Colonic mucosa (tissue), 4 donors: Measurements from ENCODE around the gene LDAH. TPM values are rescaled to one million over a fixed set of nuclear protein-coding genes. Genes with fewer than 3 reads are reported as not detected.
"Not testable (repeated sequence)": the region's sequence is repeated elsewhere in the genome, so short reads cannot be mapped to it uniquely, and the experiment has no call there.

Experiments
- DNase-seq: peaks from one replicate; pipeline ENCODE4 v3.0.0-alpha.2; 2020
- H3K27ac ChIP-seq: fragments of 200-600 bp; one replicate; pipeline ENCODE4 v1.8.0; 2021
- H3K27me3 ChIP-seq: fragments of 200-600 bp; one replicate; pipeline ENCODE4 v1.8.0; 2021
- H3K36me3 ChIP-seq: fragments of 200-600 bp; one replicate; pipeline ENCODE4 v1.8.0; 2021
- H3K4me1 ChIP-seq: fragments of 200-600 bp; one replicate; pipeline ENCODE4 v1.8.0; 2021; ENCODE audit warnings: mild to moderate bottlenecking
- H3K4me3 ChIP-seq: fragments of 200-600 bp; one replicate; pipeline ENCODE4 v1.8.0; 2021
- H3K9ac ChIP-seq, 2 donors: one replicate each; pipeline ENCODE4 v1.7.0; 2013; ENCODE audit warnings: control low read depth in 2 of 2, low read depth in 2 of 2, low read length in 2 of 2
- H3K9me3 ChIP-seq: fragments of 200-600 bp; one replicate; pipeline ENCODE4 v1.8.0; 2021
- CTCF ChIP-seq: fragments of 200-600 bp; IDR thresholded peaks from one replicate; pipeline ENCODE4 v1.8.0; 2022; ENCODE audit warnings: antibody characterized with exemption, mild to moderate bottlenecking
- intact Hi-C: fragments of 100-400 bp; cut with DNase I; formaldehyde crosslinking; loops from one replicate; pipeline ENCODE4 v1.14.1; 2022
- total RNA-seq, 2 donors: library from RNA; stranded (reverse); fragmentation: NEBNext Ultra II Directional in 1 of 2; extraction: Animal tissue kit (Norgen Biotek cat#: 25700) in 1 of 2; gene quantifications; one replicate each; pipeline ENCODE4 v1.2.1, GENCODE V29; 2021
- donor health status: healthy.
- donor health status: DM: no; HTN: no; CAD: no.
- donor health status: DM: no; HTN: no; CAD: no.

The LDAH gene
- total RNA-seq, 2 donors from 2014 or later: 15.0 to 25.9 TPM

- Histone ChIP-seq H3K36me3 (no peaks in the 10 kb centered on the region), H3K9ac (no peak overlapping the region), H3K27me3 (no peaks in the 10 kb centered on the region), H3K4me1 (no peaks in the 10 kb centered on the region), H3K27ac (no peak overlapping the region), H3K4me3 (no peak overlapping the region), H3K9me3 (no peaks in the 10 kb centered on the region)
- intact Hi-C loops: no loop called here
- DNase-seq: no peak
- no peak for TF ChIP-seq CTCF
Observed at GRCh38 chr2:20806286-20806685, 16.6 kb downstream of the LDAH start.

- Histone ChIP-seq H3K4me3 (no peak overlapping the region), H3K4me1 (no peaks in the 10 kb centered on the region), H3K9ac (no peak overlapping the region), H3K9me3 (no peaks in the 10 kb centered on the region), H3K27me3 (no peaks in the 10 kb centered on the region), H3K36me3 (no peaks in the 10 kb centered on the region), H3K27ac (no peak overlapping the region)
- no peak for DNase-seq
- no peak for TF ChIP-seq CTCF
- intact Hi-C loops: no loop called here
Observed at GRCh38 chr2:20803974-20804373, 18.9 kb downstream of the LDAH start.

- no peak overlapping the region for H3K4me3 ChIP-seq
- H3K36me3 ChIP-seq: no peaks in the 10 kb centered on the region
- no peaks in the 10 kb centered on the region for H3K27me3 ChIP-seq
- no peaks in the 10 kb centered on the region for H3K4me1 ChIP-seq
- no peaks in the 10 kb centered on the region for H3K9me3 ChIP-seq
- TF ChIP-seq CTCF: no peak
- no peak for DNase-seq
- no peak overlapping the region for H3K9ac ChIP-seq
- H3K27ac ChIP-seq: no peak overlapping the region
- intact Hi-C loops: no loop called here
Observed at GRCh38 chr2:20803226-20803682, 19.6 kb downstream of the LDAH start.

- no peak for DNase-seq
- H3K9ac ChIP-seq: no peak overlapping the region
- H3K9me3 ChIP-seq: no peaks in the 10 kb centered on the region
- H3K27me3 ChIP-seq: no peaks in the 10 kb centered on the region
- no peaks in the 10 kb centered on the region for H3K4me1 ChIP-seq
- no peak overlapping the region for H3K27ac ChIP-seq
- TF ChIP-seq CTCF: no peak
- no peak overlapping the region for H3K4me3 ChIP-seq
- intact Hi-C loops: no loop called here
- H3K36me3 ChIP-seq: no peaks in the 10 kb centered on the region
Observed at GRCh38 chr2:20797096-20797495, 25.8 kb downstream of the LDAH start.

- Histone ChIP-seq H3K4me3 (no peak overlapping the region), H3K9ac (no peak overlapping the region), H3K27me3 (no peaks in the 10 kb centered on the region), H3K27ac (no peak overlapping the region), H3K4me1 (no peaks in the 10 kb centered on the region), H3K9me3 (no peaks in the 10 kb centered on the region), H3K36me3 (no peaks in the 10 kb centered on the region)
- no peak for DNase-seq
- intact Hi-C loops: no loop called here
- no peak for TF ChIP-seq CTCF
Observed at GRCh38 chr2:20796374-20796791, 26.5 kb downstream of the LDAH start.

- H3K27ac ChIP-seq, H3K36me3 ChIP-seq, H3K9me3 ChIP-seq, DNase-seq, H3K27me3 ChIP-seq, H3K9ac ChIP-seq, intact Hi-C loops, H3K4me1 ChIP-seq, H3K4me3 ChIP-seq: not testable (repeated sequence)
Observed at GRCh38 chr2:20793944-20794343, 29.0 kb downstream of the LDAH start.
